ENCODE measurements around the gene VWA5B1. TPM values are rescaled to one million over a fixed set of nuclear protein-coding genes. Genes with fewer than 3 reads are reported as not detected.

VWA5B1 gene
- total RNA-seq, 4 donors from 2014 or later, result not detected

DNA sequence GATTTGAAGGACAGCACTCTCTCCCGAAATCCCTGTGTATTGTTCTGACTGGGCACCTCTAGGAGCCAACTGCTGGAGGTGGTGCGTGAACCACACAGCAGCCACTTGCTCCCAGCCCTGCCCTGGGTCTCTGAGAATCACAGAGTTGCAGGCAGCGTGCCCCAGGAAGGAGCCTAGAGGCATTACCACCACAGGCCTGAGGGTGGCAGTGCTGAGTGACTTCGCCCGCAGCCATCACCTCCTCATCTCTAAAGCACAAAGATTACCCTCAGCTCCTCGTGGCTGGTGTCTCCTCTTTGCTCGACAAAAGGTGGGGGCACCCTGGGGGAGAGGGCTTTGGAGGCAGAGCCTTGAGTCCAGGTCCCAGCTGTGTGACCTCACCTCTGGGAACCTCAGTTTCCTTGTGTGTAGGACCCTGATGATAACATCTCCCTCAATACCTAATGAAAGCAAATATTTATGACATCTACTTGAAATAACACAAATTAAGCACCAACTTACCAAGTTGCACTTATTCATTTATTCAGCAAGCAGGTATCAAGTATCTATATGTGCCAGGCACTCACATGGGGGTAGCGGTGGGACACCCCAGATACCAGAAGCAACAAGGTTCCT, 86.3 kb downstream of the VWA5B1 start:
- TF ChIP-seq CTCF (IDR thresholded peaks at IDR 0.05; ENCODE audit: low read depth), result no peak

DNA sequence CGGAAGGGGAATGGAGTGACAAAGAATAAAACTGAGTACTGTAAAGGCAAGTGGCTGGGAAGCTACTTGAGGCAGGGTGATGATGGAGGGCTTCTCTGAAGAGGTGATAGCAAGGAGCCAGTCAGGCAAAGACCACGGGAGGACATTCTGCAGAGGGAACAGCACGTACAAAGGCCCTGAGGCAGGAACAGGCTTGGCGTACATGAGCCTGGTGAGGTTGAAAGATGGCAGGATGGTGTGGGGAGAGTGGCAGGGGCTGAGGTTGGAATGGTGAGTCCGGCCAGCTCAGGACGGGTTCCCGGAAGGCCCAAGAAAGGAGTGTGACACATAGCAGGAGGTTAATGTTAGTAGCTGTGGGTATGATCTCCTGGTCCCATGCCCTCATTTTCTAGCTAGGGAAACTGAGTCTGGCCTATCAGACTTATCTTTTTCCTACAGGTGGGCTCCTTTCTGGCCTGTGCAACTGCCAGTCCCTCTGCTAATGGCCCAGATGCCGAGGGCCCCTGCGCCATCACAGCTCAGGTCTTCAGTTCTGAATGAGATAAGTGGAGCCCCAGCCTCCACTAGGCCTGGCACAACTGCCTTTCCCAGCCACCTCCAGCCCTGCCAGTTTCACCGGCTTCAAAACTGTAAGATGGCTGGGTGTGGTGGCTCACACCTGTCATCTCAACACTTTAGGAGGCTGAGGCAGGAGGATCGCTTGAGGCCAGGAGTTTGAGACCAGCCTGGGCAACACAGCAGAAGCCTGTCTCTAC, 87.0 kb downstream of the VWA5B1 start:
- TF ChIP-seq CTCF (IDR thresholded peaks at IDR 0.05; ENCODE audit: low read depth), result no peak

DNA sequence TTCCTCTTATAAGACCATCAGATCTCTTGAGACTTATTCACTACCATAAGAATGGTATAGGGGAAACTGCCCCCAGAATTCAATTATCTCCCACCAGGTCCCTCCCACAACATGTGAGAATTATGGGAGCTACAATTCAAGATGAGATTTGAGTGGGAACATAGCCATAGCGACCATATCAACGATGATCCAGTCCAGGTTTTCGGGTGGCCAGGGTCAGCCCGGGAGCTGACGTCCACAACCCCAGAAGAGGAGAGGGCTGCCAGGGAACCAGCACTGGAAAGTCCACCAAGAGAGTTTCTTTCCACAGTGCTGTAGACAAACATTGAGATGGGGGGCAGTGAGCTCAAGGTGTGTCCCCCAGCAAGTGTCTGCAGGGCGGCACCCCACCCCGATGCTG, 88.4 kb downstream of the VWA5B1 start:
- TF ChIP-seq CTCF (IDR thresholded peaks at IDR 0.05; ENCODE audit: low read depth), result no peak

DNA sequence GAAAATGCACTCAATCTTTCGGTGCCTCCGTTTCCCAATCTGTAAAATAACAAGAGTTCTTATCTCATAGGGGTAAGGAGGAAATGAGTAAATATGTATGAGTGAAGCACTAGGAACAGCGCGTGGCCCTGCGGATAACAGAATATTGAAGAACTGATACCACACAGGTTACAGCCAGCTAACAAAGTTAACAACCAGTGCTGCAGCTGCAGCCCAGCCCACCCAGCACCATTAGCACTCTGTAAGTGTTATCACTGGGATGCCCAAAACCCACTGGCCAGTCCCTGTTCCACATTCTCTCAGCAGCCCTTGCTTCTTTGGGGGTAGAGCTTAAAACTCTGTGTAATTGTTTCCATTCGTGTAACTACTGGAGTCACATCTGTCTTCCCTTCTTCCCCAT, 89.5 kb downstream of the VWA5B1 start:
- no peak for TF ChIP-seq CTCF (IDR thresholded peaks at IDR 0.05; ENCODE audit: low read depth)

- no peak for TF ChIP-seq CTCF (IDR thresholded peaks at IDR 0.05; ENCODE audit: low read depth)
Observed at GRCh38 chr1:20380616-20381035, 90.0 kb downstream of the VWA5B1 start.

DNA sequence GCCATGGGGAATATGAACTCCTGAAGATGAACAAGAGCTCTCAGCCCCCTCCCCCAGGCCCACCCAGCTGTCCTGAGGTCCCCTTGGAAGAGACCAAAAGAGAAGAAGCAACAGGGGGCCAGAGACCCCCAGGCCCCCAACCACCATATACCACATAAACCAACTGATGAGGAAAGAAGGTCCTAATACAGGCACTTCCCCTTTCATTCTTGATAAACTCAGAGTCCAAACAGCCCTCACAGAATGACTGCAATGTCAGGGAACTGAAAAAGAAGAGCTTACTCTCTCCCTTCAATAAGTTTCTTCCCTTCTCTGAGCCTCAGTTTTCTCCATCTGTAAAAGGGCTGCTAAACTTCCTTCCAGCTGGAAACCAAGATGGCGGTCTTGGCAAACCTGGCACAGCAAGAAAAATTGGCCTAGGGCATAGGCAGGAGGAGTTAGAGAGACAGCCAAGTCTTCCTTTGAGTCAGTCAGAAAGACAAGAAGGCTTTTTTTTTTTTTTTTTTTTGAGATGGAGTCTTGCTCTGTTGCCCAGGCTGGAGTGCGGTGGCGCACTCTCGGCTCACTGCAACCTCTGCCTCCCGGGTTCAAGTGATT, 90.5 kb downstream of the VWA5B1 start:
- TF ChIP-seq CTCF (IDR thresholded peaks at IDR 0.05; ENCODE audit: low read depth), result no peak

DNA sequence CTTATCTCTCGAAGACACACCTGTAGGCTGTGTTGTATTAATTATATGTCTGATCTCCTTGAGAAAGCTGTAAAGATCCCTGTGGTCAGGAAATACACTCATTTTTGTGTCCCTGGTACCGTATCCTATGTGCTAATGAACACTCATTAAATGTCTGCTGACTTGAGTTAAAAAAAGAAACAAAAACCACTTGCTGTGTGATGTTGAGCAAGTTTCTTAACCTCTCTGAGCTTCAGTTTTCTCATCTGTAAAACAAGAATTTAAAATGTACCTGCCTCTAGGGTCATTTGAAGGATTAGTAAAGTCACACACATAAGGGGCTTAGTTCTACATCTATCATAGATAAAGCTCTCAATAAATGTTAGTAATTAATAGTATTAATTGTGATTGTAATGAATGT, 91.3 kb downstream of the VWA5B1 start:
- no peak for TF ChIP-seq CTCF (IDR thresholded peaks at IDR 0.05; ENCODE audit: low read depth)
